GM23248 (cell line): Measurements from ENCODE around the gene SNRPD3.
"Not testable (repeated sequence)": the region's sequence is repeated elsewhere in the genome, so short reads cannot be mapped to it uniquely, and the experiment has no call there.

ENCODE experiments used
- EZH2 ChIP-seq: fragments of 200-600 bp; sonication (generic); IDR thresholded peaks from 2 replicates; pipeline ENCODE4 v1.6.1; 2018; ENCODE audit warnings: antibody characterized with exemption, mild to moderate bottlenecking; ENCODE audit not compliant: insufficient read depth, poor library complexity, severe bottlenecking
- EZH2phosphoT487 ChIP-seq: fragments of 200-600 bp; sonication (generic); IDR thresholded peaks from 2 replicates; pipeline ENCODE4 v1.6.1; 2018; ENCODE audit warnings: antibody characterized with exemption, moderate library complexity, mild to moderate bottlenecking, low read depth; ENCODE audit not compliant: insufficient read depth

GRCh38 chr22:24602105-24602749 is 46.4 kb downstream of the SNRPD3 start:
- not testable (repeated sequence) for TF ChIP-seq EZH2phosphoT487, EZH2
